NCI-H128 (cell line): ENCODE measurements around the gene LSMEM2.
"Not testable (repeated sequence)": the region's sequence is repeated elsewhere in the genome, so short reads cannot be mapped to it uniquely, and the experiment has no call there.

ENCODE experiments used
- DNase-seq: peaks from one replicate; lab custom pipeline; 2025; ENCODE audit not compliant: unreplicated experiment; lab: John Stamatoyannopoulos, UW

LSMEM2 gene

DNA sequence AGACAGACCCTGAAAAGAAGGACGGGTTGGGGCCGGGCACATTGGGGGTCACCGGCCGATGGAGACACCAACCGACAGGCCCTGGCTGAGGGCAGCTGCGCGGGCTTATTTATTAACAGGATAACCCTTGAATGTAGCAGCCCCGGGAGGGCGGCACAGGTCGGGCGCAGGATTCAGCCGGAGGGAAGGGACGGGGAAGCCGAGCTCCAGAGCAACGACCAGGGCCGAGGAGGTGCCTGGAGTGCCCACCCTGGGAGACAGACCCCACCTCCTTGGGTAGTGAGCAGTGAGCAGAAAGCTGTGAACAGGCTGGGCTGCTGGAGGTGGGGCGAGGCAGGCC is 2.2 kb upstream of the LSMEM2 start:
- no peak for DNase-seq

DNA sequence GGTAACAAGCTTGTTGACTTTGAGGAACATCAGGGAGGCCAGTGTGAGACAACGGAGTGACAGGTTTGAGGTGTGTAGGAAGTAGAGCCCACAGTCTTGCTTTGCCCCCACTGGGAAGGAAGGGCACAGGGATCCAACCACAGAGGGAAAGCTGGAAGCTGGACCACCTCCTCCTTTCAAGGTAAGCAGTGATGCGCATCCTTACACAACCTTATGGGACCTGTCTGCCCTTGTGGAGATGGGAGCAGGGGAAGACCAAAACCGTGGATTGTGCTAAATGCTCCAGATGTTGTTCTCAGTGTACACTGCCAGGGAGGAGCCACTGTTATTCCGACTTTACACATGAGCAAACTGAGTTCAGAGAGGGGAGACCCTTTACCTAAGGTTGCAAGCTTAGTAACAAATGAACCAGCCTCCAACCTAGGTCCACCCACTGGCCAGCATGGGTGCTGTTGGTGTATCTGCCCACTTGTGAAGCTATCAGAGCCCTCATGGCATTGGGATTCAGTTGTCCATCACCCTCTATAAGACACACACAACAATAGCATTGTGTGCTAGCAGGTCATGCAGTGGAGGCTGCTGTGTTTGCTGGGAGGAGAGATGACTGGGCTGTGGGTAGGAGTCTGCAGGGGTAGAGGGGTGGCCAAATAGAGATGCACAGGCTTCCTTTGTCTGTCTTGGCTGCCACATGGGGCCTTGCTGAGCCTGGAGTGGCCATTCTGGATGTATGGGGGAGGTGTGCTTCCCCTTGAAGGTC is 586 bp upstream of the LSMEM2 start:
- DNase-seq, result no peak

DNA sequence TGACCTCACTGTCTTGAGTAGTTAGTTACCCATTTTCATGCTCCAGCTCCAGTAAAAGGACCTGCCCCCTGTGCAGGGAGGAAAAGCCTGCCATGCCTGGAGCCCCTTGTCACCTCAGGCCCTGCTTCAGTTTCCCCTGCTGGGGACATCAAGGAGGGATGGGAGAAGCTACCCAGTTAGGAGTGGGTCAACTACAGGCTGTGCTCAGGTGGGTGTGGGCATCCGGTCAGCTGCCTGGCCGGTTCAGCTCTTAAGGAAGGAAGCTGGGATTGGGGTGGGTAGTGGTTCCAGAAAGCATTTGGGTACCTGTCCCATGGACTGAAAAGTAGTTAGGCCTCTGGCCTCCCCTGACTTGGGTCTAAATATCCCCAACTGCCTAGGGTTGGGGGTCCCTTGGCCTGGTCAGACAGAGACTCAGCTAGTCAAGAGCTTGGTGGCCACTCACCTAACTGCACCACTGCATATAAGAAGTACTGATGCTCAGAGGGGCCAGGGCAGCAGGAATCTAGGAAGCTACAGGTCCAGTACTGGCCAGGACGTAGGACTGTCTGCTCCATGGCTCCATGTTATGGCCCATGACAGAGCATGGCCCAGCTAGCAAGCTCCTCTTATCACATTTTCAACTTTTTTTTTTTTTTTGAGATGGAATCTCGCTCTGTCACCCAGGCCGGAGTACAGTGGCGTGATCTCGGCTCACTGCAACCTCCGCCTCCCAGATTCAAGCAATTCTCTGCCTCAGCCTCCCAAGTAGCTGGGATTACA is 549 bp downstream of the LSMEM2 start:
- DNase-seq, result no peak

- DNase-seq, result not testable (repeated sequence)
These were observed 5.2 kb downstream of the LSMEM2 start for GRCh38 chr3:50284121-50284520.

- no peak for DNase-seq
These were observed 7.7 kb downstream of the LSMEM2 start for GRCh38 chr3:50286322-50287227.

DNA sequence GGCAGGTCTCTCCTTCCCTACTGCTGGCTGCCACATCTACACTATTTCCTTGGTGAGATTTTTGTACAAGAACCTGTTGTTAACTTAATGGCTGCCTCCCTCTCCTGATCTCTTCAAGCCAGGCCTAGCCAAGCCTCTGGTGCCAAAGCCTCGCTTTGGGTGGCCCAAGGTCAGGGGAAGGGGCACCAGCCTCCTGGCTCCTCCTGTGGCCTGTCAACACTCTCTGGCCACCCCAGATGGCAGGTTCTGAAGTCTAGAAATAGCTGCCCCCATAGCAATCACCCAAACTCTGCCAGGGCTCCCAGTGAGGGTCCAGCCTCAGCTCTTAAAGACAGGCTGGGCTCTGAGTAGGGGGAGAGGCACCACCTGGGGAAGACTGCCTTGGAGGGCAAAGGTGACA is 8.4 kb downstream of the LSMEM2 start:
- no peak for DNase-seq

DNA sequence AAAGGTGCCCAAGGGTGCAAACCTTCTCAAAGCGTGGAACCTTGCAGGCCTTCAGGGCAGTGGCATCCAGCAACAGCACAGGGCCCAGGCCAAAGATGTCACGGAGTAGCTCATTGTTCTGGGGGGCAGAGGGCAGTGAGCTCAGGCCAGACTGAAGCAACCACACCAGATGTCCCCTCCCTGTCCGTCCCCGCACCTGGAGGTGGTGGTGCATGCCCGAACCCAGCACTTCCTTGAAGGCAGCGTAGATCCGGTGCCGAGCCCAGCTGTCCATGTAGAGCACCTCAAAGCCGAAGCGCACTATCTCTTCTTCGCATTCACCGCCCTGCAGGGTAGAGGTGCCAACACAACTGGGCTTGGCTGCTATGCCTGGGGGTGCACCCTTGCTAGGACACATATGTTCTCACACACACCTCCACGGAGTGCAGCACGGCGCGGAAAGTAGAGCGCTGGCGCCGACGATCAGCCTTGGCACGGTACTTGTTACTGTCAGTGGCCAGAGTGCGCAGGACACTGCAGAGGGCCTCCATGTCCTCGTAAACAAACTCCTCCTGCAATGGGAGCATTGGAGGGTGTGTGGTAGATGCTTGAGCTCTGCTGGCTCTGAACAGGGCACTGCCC is 9.6 kb downstream of the LSMEM2 start:
- DNase-seq, result no peak

GRCh38 chr3:50289130-50289529 is 10.2 kb downstream of the LSMEM2 start:
- no peak for DNase-seq

GRCh38 chr3:50290161-50290641 is 11.3 kb downstream of the LSMEM2 start:
- DNase-seq, result no peak

- DNase-seq, result peak; percentile 75
These were observed 13.5 kb downstream of the LSMEM2 start, which contains the start of gene IFRD2 for GRCh38 chr3:50292159-50293078. TSS of gene IFRD2 (minus strand) at chr3:50292429. CDS start at chr3:50292274, 155 bp downstream.

GRCh38 chr3:50293079-50293801 is 14.4 kb downstream of the LSMEM2 start:
- DNase-seq, result no peak

GRCh38 chr3:50294089-50294488 is 15.2 kb downstream of the LSMEM2 start:
- no peak for DNase-seq

- no peak for DNase-seq
These were observed 15.9 kb downstream of the LSMEM2 start for GRCh38 chr3:50294492-50295403.

GRCh38 chr3:50295553-50296431 is 16.9 kb downstream of the LSMEM2 start:
- DNase-seq, result no peak

GRCh38 chr3:50296721-50297383 is 18.0 kb downstream of the LSMEM2 start:
- no peak for DNase-seq

DNA sequence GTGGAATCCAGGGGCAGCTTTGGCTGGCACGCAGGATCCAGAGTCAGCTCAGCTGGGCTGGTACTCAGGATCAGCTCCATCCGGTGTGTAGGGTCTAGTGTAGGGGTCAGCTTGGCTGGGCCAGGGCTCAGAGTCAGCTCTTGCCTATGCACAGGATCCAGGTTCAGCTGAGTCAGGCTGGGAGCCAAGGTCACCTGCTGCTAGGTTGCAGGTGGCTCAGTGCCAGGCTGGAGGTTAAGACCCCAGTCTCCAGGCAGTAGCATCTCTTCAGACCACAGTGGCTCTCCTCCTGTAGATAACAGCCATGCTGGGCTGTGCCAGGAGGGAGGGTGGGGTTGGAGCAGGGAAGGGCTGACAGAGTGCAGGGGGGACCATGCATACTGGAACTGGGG is 18.5 kb downstream of the LSMEM2 start:
- DNase-seq, result no peak
